IMR-90 (cell line): Measurements from ENCODE around the gene ZDHHC14. TPM values are rescaled to one million over a fixed set of nuclear protein-coding genes. Genes with fewer than 3 reads are reported as not detected.

ENCODE experiments used
- ATAC-seq: fragments of 200-7000 bp; cut with Tn5 transposase; 2 replicates; pipeline ENCODE4 v1.9.1; 2020; ENCODE audit warnings: low read depth, mild to moderate bottlenecking, moderate library complexity
- BruUV-seq: library from RNA; stranded (reverse); fragments of 400-500 nt; replicated peaks from 2 replicates; lab custom pipeline; 2021; lab: Mats Ljungman, UMichigan
- CTCF ChIA-PET: fragments of 300-600 bp; formaldehyde crosslinking; extraction: SDS; loops from one replicate; lab custom pipeline; 2021; ENCODE audit warnings: antibody characterized with exemption; lab: Yijun Ruan, JAX
- POLR2A ChIA-PET: fragments of 300-600 bp; sonication (Branson Sonifier 250); formaldehyde crosslinking; loops from one replicate; lab custom pipeline; 2022; ENCODE audit warnings: antibody characterized with exemption; ENCODE audit not compliant: unreplicated experiment; lab: Charles Lee
- DNase-seq: peaks from one replicate; pipeline ENCODE4 v3.0.0; 2013
- H2AFZ ChIP-seq: replicated peaks from 2 replicates; pipeline ENCODE3; 2013; ENCODE audit warnings: low read length, mild to moderate bottlenecking; ENCODE audit not compliant: poor library complexity
- H2AK5ac ChIP-seq: 2 replicates; pipeline ENCODE4 v1.6.1; 2013; ENCODE audit warnings: low read depth, low read length, inconsistent platforms
- H2AK9ac ChIP-seq: replicated peaks from 2 replicates; pipeline ENCODE3; 2013; ENCODE audit warnings: mild to moderate bottlenecking, low read depth, low read length, moderate library complexity; ENCODE audit not compliant: poor library complexity
- H2BK120ac ChIP-seq: 2 replicates; pipeline ENCODE4 v1.6.1; 2013; ENCODE audit warnings: low read depth, low read length, inconsistent platforms
- H2BK15ac ChIP-seq: 3 replicates; pipeline ENCODE4 v1.6.1; 2013; ENCODE audit warnings: low read depth, low read length, inconsistent platforms
- H2BK20ac ChIP-seq: 2 replicates; pipeline ENCODE4 v1.6.1; 2013; ENCODE audit warnings: low read depth, mild to moderate bottlenecking, inconsistent platforms, low read length, moderate library complexity
- H2BK5ac ChIP-seq: 2 replicates; pipeline ENCODE4 v1.6.1; 2013; ENCODE audit warnings: mild to moderate bottlenecking, low read depth, low read length, inconsistent platforms; ENCODE audit not compliant: poor library complexity, severe bottlenecking
- H3K14ac ChIP-seq: replicated peaks from 2 replicates; pipeline ENCODE4 v1.6.1; 2013; ENCODE audit warnings: low read depth, low read length, inconsistent platforms
- H3K18ac ChIP-seq: 2 replicates; pipeline ENCODE4 v1.6.1; 2013; ENCODE audit warnings: low read depth, low read length, control low read depth
- H3K23ac ChIP-seq: 2 replicates; pipeline ENCODE4 v1.6.1; 2013; ENCODE audit warnings: low read depth, low read length, inconsistent platforms
- H3K27ac ChIP-seq: 2 replicates; pipeline ENCODE4 v1.5.1; 2013; ENCODE audit warnings: mild to moderate bottlenecking, control low read depth, low read length; ENCODE audit not compliant: insufficient read depth
- H3K27me3 ChIP-seq: 2 replicates; pipeline ENCODE4 v1.6.1; 2013; ENCODE audit warnings: low read length; ENCODE audit not compliant: control insufficient read depth, insufficient read depth
- H3K36me3 ChIP-seq: 2 replicates; pipeline ENCODE4 v1.6.1; 2013; ENCODE audit warnings: low read length, mixed read lengths; ENCODE audit not compliant: control insufficient read depth, insufficient read depth
- H3K4ac ChIP-seq: 2 replicates; pipeline ENCODE4 v1.6.1; 2013; ENCODE audit warnings: low read depth, low read length, inconsistent platforms
- H3K4me1 ChIP-seq: 2 replicates; pipeline ENCODE4 v1.6.1; 2013; ENCODE audit warnings: low read length, mixed read lengths; ENCODE audit not compliant: control insufficient read depth, insufficient read depth
- H3K4me2 ChIP-seq: 2 replicates; pipeline ENCODE4 v1.6.1; 2013; ENCODE audit warnings: low read depth, mild to moderate bottlenecking, control low read depth, low read length, moderate library complexity
- H3K4me3 ChIP-seq: 2 replicates; pipeline ENCODE4 v1.5.1; 2013; ENCODE audit warnings: low read depth, mild to moderate bottlenecking, control low read depth, low read length, moderate library complexity; ENCODE audit not compliant: insufficient read depth
- H3K56ac ChIP-seq: 2 replicates; pipeline ENCODE4 v1.6.1; 2013; ENCODE audit warnings: low read length, inconsistent platforms; ENCODE audit not compliant: insufficient read depth; ENCODE audit errors: extremely low read depth
- H3K79me1 ChIP-seq, 2 experiments: 2 replicates each; pipeline ENCODE4 v1.6.1; 2013; ENCODE audit warnings: low read length in 2 of 2, inconsistent platforms in 1 of 2, low read depth in 1 of 2
- H3K9ac ChIP-seq: 2 replicates; pipeline ENCODE4 v1.6.1; 2013; ENCODE audit warnings: low read depth, low read length, control low read depth
- H3K9me1 ChIP-seq: 2 replicates; pipeline ENCODE4 v1.6.1; 2013; ENCODE audit warnings: low read length, inconsistent platforms; ENCODE audit not compliant: insufficient read depth
- H3K9me3 ChIP-seq: 2 replicates; pipeline ENCODE4 v1.6.1; 2013; ENCODE audit warnings: low read length; ENCODE audit not compliant: control insufficient read depth, insufficient read depth
- H4K20me1 ChIP-seq: 2 replicates; pipeline ENCODE4 v1.6.1; 2013; ENCODE audit warnings: low read length, inconsistent platforms; ENCODE audit not compliant: insufficient read depth
- H4K5ac ChIP-seq: 2 replicates; pipeline ENCODE4 v1.6.1; 2013; ENCODE audit warnings: mild to moderate bottlenecking, low read depth, low read length, control low read depth
- H4K8ac ChIP-seq, 2 experiments: 2 replicates each; pipeline ENCODE4 v1.6.1; 2013; ENCODE audit warnings: low read depth in 2 of 2, low read length in 2 of 2, control low read depth in 1 of 2, inconsistent platforms in 1 of 2
- H4K91ac ChIP-seq: 2 replicates; pipeline ENCODE4 v1.6.1; 2013; ENCODE audit warnings: low read depth, low read length, inconsistent platforms; ENCODE audit not compliant: insufficient read depth
- POLR2A ChIP-seq: IDR thresholded peaks from 2 replicates; pipeline ENCODE4 v1.6.1; 2012; ENCODE audit warnings: mild to moderate bottlenecking, low read depth, low read length
- WGBS, 2 experiments: methylation state at CpG; one replicate each; pipeline versions ENCODE4 v1.1.5 to v1.1.7; 2013; ENCODE audit warnings: missing lambda C conversion rate in 2 of 2; ENCODE audit not compliant: insufficient read length in 1 of 2; ENCODE audit errors: extremely low coverage in 2 of 2; 5-methylcytosine and 5-hydroxymethylcytosine counted together
- dilution Hi-C: fragments of 300-500 bp; cut with HindIII; formaldehyde crosslinking; loops from one replicate; pipeline ENCODE4 v1.14.3; 2018; ENCODE audit warnings: low sequenced_read_pairs; ENCODE audit not compliant: unreplicated experiment
- in situ Hi-C: fragments of 300-500 bp; cut with MboI; formaldehyde crosslinking; loops from 3 replicates; pipeline ENCODE4 v1.14.3; 2019; ENCODE audit warnings: low sequenced_read_pairs, inconsistent platforms, mixed read lengths
- intact Hi-C: fragments of 100-400 bp; cut with micrococcal nuclease; formaldehyde crosslinking; loops from 2 replicates; pipeline ENCODE4 v1.10.0; 2022
- polyA plus RNA-seq, 3 experiments: library from polyadenylated mRNA; depleted of rRNA; stranded (reverse); fragments of >200 nt; gene quantifications; 2 replicates each; pipeline ENCODE4 v1.2.3, GENCODE V29; 2012; ENCODE audit warnings: low replicate concordance in 1 of 3
- total RNA-seq: library from RNA; depleted of rRNA; stranded (reverse); fragments of >200 nt; gene quantifications from 2 replicates; pipeline ENCODE4 v1.2.3, GENCODE V29; 2012

The ZDHHC14 gene
- total and polyA plus RNA-seq, 2 of the 4 experiments (the other 2 are of a cell fraction), result 0.90 to 2.0 TPM

GRCh38 chr6:157602521-157603295 lies 221.7 kb downstream of the ZDHHC14 start:
- Histone ChIP-seq H2AK9ac (peak overlapping the region; percentile 8), H4K91ac (no peak overlapping the region), H4K20me1 (no peaks in the 10 kb centered on the region), H2BK5ac (no peak overlapping the region), H3K36me3 (no peaks in the 10 kb centered on the region), H3K18ac (no peak overlapping the region), H2BK20ac (no peak overlapping the region), H3K9ac (no peak overlapping the region), H3K23ac (no peak overlapping the region), H3K14ac (no peak overlapping the region), H4K8ac (no peak overlapping the region), H3K4me1 (peaks cover 2% of the 10 kb centered on the region; the same call in 1 of the 2 replicates), H3K4ac (no peak overlapping the region), H3K56ac (no peak overlapping the region), H3K27me3 (no peaks in the 10 kb centered on the region), H3K79me1 (no peaks in the 10 kb centered on the region), H2BK15ac (no peak overlapping the region), H3K27ac (no peak overlapping the region), H3K4me2 (no peak overlapping the region), H2AK5ac (no peak overlapping the region), H2AFZ (no peak overlapping the region), H3K9me3 (no peaks in the 10 kb centered on the region), H2BK120ac (no peak overlapping the region), H4K5ac (no peak overlapping the region), H3K4me3 (no peak overlapping the region), H3K9me1 (no peaks in the 10 kb centered on the region)
- TF ChIP-seq POLR2A, result no peak
- dilution Hi-C loops, result no loop called here
- BruUV-seq, result no TSS peak
- intact Hi-C loops, result no loop called here
- CTCF ChIA-PET, result no interaction called here
- DNase-seq, result no peak
- no peak for ATAC-seq
- POLR2A ChIA-PET, result no interaction called here
- WGBS, 2 experiments, result 100% methylated on average over 2 of the region's 18 CpGs; no CpG with 5 or more reads in 1 of the 2 experiments
- in situ Hi-C loops, result no loop called here
